Measurements from ENCODE around the gene KLHL25. TPM values are rescaled to one million over a fixed set of nuclear protein-coding genes. Genes with fewer than 3 reads are reported as not detected.
A peak's percentile ranks its signal among the peaks of the same experiment; 100 is the strongest.

Gene KLHL25
- total and polyA plus RNA-seq, 2 of the 13 experiments (the other 11 are each of a cell fraction or from before 2014, with no cell fraction given) = 3.7 to 8.2 TPM

DNA sequence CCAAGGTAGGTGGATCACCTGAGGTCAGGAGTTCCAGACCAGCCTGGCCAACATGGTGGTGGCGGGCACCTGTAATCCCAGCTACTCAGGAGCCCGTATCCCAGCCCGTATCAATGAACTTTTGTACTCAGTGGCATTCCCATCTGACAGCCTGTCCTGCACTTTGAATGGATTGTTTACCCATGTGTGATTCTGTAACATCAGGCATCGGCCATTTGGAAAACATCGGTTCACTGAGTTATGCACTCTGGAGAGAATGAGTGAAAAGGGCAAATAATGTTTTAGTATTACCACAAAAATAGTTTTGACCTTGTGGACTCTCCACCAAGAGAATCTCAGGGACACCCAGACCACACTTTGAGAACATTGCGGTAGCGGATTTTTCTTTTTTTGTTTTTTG is 13.6 kb downstream of the KLHL25 start (continued):
- no peak for TF ChIP-seq RBAK (CRISPR knock-in tag; IDR thresholded peaks at IDR 0.05)
- no peak for TF ChIP-seq ZNF773 (CRISPR knock-in tag; IDR thresholded peaks at IDR 0.05; ENCODE audit: borderline replicate concordance)
- TF ChIP-seq BHLHE40 (IDR thresholded peaks at IDR 0.05; ENCODE audit: low read length) = peak; percentile 32; the same call in 1 of the 2 replicates
- no peak for TF ChIP-seq MZF1 (CRISPR knock-in tag; IDR thresholded peaks at IDR 0.05; ENCODE audit: borderline replicate concordance)
- no peak for TF ChIP-seq ZFYVE20 (CRISPR knock-in tag; IDR thresholded peaks at IDR 0.05; ENCODE audit: borderline replicate concordance, low read depth)
- TF ChIP-seq ZSCAN31 (CRISPR knock-in tag; IDR thresholded peaks at IDR 0.05; ENCODE audit: low read depth) = no peak
- TF ChIP-seq ZNF296 (CRISPR knock-in tag; conservative IDR thresholded peaks at IDR 0.05) = no peak
- TF ChIP-seq FOXK1 (CRISPR knock-in tag; IDR thresholded peaks at IDR 0.05; ENCODE audit: borderline replicate concordance, low read depth) = no peak; the same call in 1 of the 2 replicates
- TF ChIP-seq PRMT3 (CRISPR knock-in tag; IDR thresholded peaks at IDR 0.05; ENCODE audit: borderline replicate concordance, low read depth) = no peak
- TF ChIP-seq ZNF274 (CRISPR knock-in tag; IDR thresholded peaks at IDR 0.05) = no peak
- TF ChIP-seq CEBPG (CRISPR knock-in tag; IDR thresholded peaks at IDR 0.05) = peak; percentile 47; the same call in 1 of the 2 replicates
- no peak for TF ChIP-seq ZNF547 (CRISPR knock-in tag; IDR thresholded peaks at IDR 0.05)
- no peak for TF ChIP-seq KLF6 (CRISPR knock-in tag; IDR thresholded peaks at IDR 0.05)
- TF ChIP-seq ZNF264 (CRISPR knock-in tag; IDR thresholded peaks at IDR 0.05) = peak; percentile 47; the same call in 1 of the 2 replicates
- peak; percentile 10 for TF ChIP-seq SKI (IDR thresholded peaks at IDR 0.05; ENCODE audit: partially characterized antibody)
- TF ChIP-seq ZNF75D (CRISPR knock-in tag; IDR thresholded peaks at IDR 0.05; ENCODE audit: borderline replicate concordance) = no peak
- TF ChIP-seq KMT2B (CRISPR knock-in tag; IDR thresholded peaks at IDR 0.05) = no peak
- no peak for TF ChIP-seq SOX13 (IDR thresholded peaks at IDR 0.05)
- peak in 1 of 2 experiments; percentile 81; a peak in 2 of 4 replicates for TF ChIP-seq SOX13 (CRISPR knock-in tag; conservative IDR thresholded peaks at IDR 0.05 in 1 of 2, IDR thresholded peaks at IDR 0.05 in 1 of 2)
- no peak for TF ChIP-seq THYN1 (CRISPR knock-in tag; IDR thresholded peaks at IDR 0.05; ENCODE audit: borderline replicate concordance, low read depth)
- no peak for TF ChIP-seq NBN (conservative IDR thresholded peaks at IDR 0.05)
- TF ChIP-seq ETV5 (CRISPR knock-in tag; IDR thresholded peaks at IDR 0.05; ENCODE audit: borderline replicate concordance) = no peak
- TF ChIP-seq YEATS4 (CRISPR knock-in tag; IDR thresholded peaks at IDR 0.05; ENCODE audit: borderline replicate concordance) = no peak
- no peak for TF ChIP-seq ZNF790 (CRISPR knock-in tag; IDR thresholded peaks at IDR 0.05; ENCODE audit: borderline replicate concordance)
- no peak for TF ChIP-seq ZNF484 (CRISPR knock-in tag; IDR thresholded peaks at IDR 0.05; ENCODE audit: borderline replicate concordance, low read depth)
- TF ChIP-seq PTBP1 (IDR thresholded peaks at IDR 0.05; ENCODE audit: low read depth, low read length, poor library complexity, severe bottlenecking) = no peak
- TF ChIP-seq, protein P1, sequence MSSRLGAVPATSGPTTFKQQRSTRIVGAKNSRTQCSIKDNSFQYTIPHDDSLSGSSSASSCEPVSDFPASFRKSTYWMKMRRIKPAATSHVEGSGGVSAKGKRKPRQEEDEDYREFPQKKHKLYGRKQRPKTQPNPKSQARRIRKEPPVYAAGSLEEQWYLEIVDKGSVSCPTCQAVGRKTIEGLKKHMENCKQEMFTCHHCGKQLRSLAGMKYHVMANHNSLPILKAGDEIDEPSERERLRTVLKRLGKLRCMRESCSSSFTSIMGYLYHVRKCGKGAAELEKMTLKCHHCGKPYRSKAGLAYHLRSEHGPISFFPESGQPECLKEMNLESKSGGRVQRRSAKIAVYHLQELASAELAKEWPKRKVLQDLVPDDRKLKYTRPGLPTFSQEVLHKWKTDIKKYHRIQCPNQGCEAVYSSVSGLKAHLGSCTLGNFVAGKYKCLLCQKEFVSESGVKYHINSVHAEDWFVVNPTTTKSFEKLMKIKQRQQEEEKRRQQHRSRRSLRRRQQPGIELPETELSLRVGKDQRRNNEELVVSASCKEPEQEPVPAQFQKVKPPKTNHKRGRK (CRISPR knock-in tag; IDR thresholded peaks at IDR 0.05) = no peak
- TF ChIP-seq SRSF4 (IDR thresholded peaks at IDR 0.05; ENCODE audit: low read depth, low read length, poor library complexity, severe bottlenecking) = no peak
- TF ChIP-seq GABPB1 (CRISPR knock-in tag; IDR thresholded peaks at IDR 0.05) = no peak
- TF ChIP-seq FOXC1 (CRISPR knock-in tag; IDR thresholded peaks at IDR 0.05; ENCODE audit: borderline replicate concordance) = no peak
- 0 out of 2 replicates have a peak, but pooled peaks have one; percentile 24 for TF ChIP-seq ZSCAN20 (CRISPR knock-in tag; IDR thresholded peaks at IDR 0.05; ENCODE audit: borderline replicate concordance)
- no peak for TF ChIP-seq ZKSCAN8 (CRISPR knock-in tag; IDR thresholded peaks at IDR 0.05; ENCODE audit: borderline replicate concordance)

All from HepG2 (cell line).